ENCODE measurements around the gene FRMD4A. TPM values are rescaled to one million over a fixed set of nuclear protein-coding genes. Genes with fewer than 3 reads are reported as not detected.
"Not testable (repeated sequence)": the region's sequence is repeated elsewhere in the genome, so short reads cannot be mapped to it uniquely, and the experiment has no call there.

The FRMD4A gene
- total RNA-seq, 2 donors from 2014 or later: 37.8 to 41.6 TPM

- intact Hi-C loops (cut with DNase I): no loop called here
- DNase-seq (ENCODE audit: low spot score): no peak
These were observed 158.3 kb downstream of the FRMD4A start for GRCh38 chr10:14172336-14172950.

- no peak for DNase-seq (ENCODE audit: low spot score)
- intact Hi-C loops (cut with DNase I): no loop called here
These were observed 159.4 kb downstream of the FRMD4A start for GRCh38 chr10:14171336-14171735.

- DNase-seq (ENCODE audit: low spot score): no peak
- intact Hi-C loops (cut with DNase I): no loop called here
These were observed 167.2 kb downstream of the FRMD4A start for GRCh38 chr10:14163377-14164086.

GRCh38 chr10:14162629-14163344 lies 167.9 kb downstream of the FRMD4A start:
- intact Hi-C loops (cut with DNase I): no loop called here
- DNase-seq (ENCODE audit: low spot score): no peak

GRCh38 chr10:14162061-14162460 lies 168.7 kb downstream of the FRMD4A start:
- intact Hi-C loops (cut with DNase I): no loop called here
- no peak for DNase-seq (ENCODE audit: low spot score)

GRCh38 chr10:14160299-14160698 lies 170.4 kb downstream of the FRMD4A start:
- no peak for DNase-seq (ENCODE audit: low spot score)
- intact Hi-C loops (cut with DNase I): no loop called here

GRCh38 chr10:14158575-14158974 lies 172.1 kb downstream of the FRMD4A start:
- intact Hi-C loops (cut with DNase I): no loop called here
- DNase-seq (ENCODE audit: low spot score): no peak

- intact Hi-C loops (cut with DNase I): no loop called here
- DNase-seq (ENCODE audit: low spot score): no peak
These were observed 174.6 kb downstream of the FRMD4A start for GRCh38 chr10:14156104-14156503.

GRCh38 chr10:14153570-14154055 lies 177.1 kb downstream of the FRMD4A start:
- no peak for DNase-seq (ENCODE audit: low spot score)
- intact Hi-C loops (cut with DNase I): no loop called here

- no peak for DNase-seq (ENCODE audit: low spot score)
- intact Hi-C loops (cut with DNase I): no loop called here
These were observed 179.2 kb downstream of the FRMD4A start for GRCh38 chr10:14151571-14151970.

GRCh38 chr10:14150526-14150925 lies 180.2 kb downstream of the FRMD4A start:
- no peak for DNase-seq (ENCODE audit: low spot score)
- intact Hi-C loops (cut with DNase I): no loop called here

- intact Hi-C loops (cut with DNase I): no loop called here
- no peak for DNase-seq (ENCODE audit: low spot score)
These were observed 184.2 kb downstream of the FRMD4A start for GRCh38 chr10:14146501-14146900.

- DNase-seq (ENCODE audit: low spot score): no peak
- intact Hi-C loops (cut with DNase I): no loop called here
These were observed 184.7 kb downstream of the FRMD4A start for GRCh38 chr10:14146025-14146424.

GRCh38 chr10:14144451-14144850 lies 186.3 kb downstream of the FRMD4A start:
- intact Hi-C loops (cut with DNase I): loop anchor here in 1 of 2 donors (1.0 kb wide), 1 partner anchor 34 kb away; no protein-coding TSS in a partner anchor
- no peak for DNase-seq (ENCODE audit: low spot score)

GRCh38 chr10:14142606-14143250 lies 188.0 kb downstream of the FRMD4A start:
- no peak for DNase-seq (ENCODE audit: low spot score)
- intact Hi-C loops (cut with DNase I): no loop called here

GRCh38 chr10:14141283-14141682 lies 189.4 kb downstream of the FRMD4A start:
- intact Hi-C loops (cut with DNase I): no loop called here
- DNase-seq (ENCODE audit: low spot score): no peak

- intact Hi-C loops (cut with DNase I): no loop called here
- no peak for DNase-seq (ENCODE audit: low spot score)
These were observed 193.3 kb downstream of the FRMD4A start for GRCh38 chr10:14137391-14137790.

- DNase-seq (ENCODE audit: low spot score); intact Hi-C loops (cut with DNase I): not testable (repeated sequence)
These were observed 195.5 kb downstream of the FRMD4A start for GRCh38 chr10:14135196-14135595.

GRCh38 chr10:14134275-14134674 lies 196.4 kb downstream of the FRMD4A start:
- intact Hi-C loops (cut with DNase I): no loop called here
- no peak for DNase-seq (ENCODE audit: low spot score)
